Activated CD8-positive, alpha-beta memory T cell treated with anti-CD3 and anti-CD28 coated beads, Interleukin-2, amount 50 U/mL, for 24 hours (primary cell): ENCODE data around the gene MANSC4.
"Not testable (repeated sequence)": the region's sequence is repeated elsewhere in the genome, so short reads cannot be mapped to it uniquely, and the experiment has no call there.

Source experiments
- DNase-seq: peaks from one replicate; pipeline ENCODE4 v3.0.0-alpha.2; 2020; ENCODE audit errors: extremely low read depth

MANSC4 gene

DNA sequence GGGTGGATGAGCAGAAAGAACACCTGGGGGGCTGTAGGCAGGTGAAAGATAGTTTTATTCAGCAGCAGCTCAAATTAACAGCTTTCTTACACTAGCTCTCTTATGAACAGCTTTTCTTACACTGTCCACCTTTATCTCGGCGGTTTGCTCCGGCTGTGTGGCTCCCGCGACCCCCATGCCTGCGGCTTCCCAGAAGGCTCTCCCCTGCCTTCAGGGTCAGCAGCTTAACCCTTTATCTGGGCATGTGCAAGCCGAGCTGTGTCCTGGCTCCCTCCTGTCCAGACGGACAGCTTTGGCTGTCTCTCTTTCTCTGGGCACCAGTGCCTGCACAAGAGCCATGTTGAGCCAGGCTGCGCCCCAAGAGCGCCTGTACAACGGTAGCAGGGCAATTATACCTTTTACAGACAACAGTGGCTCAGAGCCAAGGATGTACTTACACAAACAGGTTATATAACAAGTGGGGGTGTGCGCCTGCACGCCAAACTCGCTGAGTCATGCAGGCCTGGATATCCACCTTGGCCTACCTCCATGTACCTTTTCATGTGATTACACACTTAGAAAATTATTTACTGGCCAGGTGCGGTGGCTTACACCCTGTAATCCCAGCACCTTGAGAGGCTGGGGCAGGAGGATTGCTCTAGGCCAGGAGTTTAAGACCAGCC lies 28.5 kb downstream of the MANSC4 start:
- DNase-seq = no peak

DNA sequence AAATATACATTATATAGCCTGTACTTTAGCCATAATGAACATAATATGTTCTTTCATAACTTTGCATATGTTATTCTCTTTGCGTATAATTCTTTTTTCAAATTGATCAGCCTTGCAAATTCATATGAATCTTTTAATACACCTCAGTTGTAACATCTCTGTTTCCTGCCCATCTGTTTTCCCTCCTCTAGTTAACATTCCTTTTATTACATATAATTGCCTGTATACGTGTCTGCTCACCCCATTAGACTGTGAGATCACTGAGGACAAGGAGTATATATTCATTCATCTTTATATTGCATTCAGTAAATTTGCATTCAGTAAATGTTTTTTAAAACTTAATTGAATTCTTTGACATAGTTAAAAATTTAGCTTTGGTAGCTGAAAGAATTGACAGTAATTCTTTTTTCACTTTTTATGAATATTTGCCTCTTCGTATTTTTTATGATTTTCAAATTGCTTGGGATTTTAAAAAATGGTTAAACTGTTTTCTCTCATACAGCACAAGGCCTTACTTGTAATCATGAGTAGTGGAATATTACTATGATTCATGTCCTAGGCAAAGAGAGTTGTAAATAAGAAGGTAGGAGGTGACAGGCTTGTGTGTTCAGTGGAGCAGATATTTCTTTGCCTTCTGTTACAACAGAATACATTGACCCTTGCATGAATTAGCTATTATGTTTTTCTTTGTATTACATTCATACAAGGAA lies 32.8 kb downstream of the MANSC4 start:
- no peak for DNase-seq

DNA sequence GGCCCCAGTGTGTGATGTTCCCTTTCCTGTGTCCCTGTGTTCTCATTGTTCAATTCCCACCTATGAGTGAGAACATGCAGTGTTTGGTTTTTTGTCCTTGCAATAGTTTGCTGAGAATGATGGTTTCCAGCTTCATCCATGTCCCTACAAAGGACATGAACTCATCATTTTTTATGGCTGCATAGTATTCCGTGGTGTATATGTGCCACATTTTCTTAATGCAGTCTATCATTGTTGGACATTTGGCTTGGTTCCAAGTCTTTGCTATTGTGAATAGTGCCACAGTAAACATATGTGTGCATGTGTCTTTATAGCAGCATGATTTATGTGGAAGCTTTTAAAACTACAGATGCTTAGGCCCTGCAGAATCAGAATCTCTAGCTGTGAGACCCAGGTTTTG lies 34.3 kb downstream of the MANSC4 start:
- DNase-seq = not testable (repeated sequence)

DNA sequence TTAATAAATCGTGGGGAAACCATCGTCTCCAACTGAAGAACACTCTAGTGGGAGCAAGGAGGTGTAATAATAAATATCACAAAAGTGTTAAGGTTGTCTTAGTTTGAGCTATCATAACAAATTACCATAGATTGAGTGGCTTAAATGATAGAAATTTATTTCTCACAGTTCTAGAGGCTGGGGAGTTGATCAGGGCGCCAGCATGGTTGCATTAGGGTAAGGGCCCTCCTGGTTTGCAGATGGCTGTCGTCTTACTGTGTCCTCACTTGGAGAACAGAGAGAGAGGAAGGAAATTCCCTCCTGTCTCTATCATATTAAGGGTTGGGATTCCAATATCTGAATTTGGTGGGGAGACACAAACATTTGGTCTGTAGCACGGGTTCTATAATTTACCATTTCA lies 36.4 kb downstream of the MANSC4 start:
- no peak for DNase-seq

DNA sequence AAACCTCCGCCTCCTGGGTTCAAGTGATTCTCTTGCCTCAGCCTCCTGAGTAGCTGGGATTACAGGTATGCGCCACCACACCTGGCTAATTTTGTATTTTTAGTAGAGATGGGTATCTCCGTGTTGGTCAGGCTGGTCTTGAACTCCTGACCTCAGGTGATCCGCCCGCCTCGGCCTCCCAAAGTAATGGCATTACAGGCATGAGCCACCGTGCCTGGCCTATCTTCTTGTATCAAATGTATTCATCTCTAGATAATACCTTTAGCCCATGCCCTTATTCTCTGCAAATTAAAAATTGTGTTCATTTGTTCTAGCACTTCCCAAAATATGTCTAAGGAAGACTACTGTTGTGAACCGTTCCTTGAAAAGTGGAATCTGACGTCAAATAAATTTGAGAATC lies 45.7 kb downstream of the MANSC4 start:
- DNase-seq = not testable (repeated sequence)

DNA sequence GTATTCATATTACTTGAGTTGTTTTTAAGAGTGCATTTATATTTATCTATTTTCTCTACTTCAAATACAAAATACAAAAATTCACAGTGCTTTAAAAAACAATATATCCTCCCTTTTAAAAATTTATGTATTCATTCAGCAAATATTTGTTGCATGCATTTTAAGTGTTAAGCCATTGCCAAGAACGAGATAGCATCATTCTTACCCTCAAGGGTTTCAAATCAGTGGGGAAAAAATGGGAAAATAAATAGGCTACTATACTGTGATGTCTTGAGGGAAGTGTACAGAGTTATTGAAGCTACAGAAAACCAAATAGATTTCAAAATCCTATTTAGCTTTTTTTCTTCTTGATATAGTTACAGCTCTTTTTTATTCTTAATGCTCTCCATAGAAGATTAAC lies 46.2 kb downstream of the MANSC4 start:
- no peak for DNase-seq

DNA sequence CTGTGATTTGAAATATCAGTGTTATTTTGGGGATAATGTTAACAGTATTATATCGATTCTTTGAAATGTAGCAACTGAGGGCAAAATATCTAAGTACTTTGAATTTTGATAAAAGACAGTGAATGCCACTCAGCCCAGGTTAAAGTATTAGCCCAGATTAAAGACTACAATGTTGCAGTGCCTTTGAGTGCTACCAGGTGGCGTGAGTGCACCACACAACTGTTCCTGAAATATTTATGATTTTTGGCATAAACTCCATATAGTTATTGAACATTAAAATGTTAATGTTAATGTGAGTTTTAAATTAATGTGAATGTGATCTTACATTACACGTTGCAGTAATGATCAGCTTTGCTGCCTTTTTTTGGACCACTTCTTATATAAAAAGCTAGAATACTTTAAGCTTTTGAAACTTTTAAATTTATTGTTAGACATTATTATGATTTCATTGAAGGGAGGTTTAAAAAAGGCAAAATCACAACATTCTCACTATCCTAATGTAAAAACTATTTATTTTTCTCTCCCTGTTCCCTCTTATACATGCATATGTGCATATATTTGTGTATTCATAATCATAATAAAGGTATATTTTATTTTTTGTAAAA lies 46.9 kb downstream of the MANSC4 start:
- no peak for DNase-seq

DNA sequence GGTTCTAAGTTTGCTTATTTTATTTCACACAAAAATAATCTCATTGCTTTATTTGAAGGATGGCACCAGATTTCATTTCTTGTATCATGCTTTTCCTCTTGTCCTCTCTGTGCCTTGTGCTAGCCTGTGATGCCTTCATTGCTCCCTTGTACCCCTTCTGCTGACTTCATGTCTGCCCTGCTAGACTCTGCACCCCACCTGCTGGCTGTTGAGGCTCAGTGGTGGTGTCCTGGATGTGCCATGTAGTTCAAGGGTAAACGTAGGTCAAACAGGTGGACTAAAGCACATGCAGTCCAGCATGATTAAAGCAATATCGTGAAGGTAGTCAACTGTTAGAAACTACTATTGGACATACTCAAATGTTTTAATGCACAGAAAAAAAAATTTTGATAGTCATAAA lies 47.8 kb downstream of the MANSC4 start:
- DNase-seq = no peak

DNA sequence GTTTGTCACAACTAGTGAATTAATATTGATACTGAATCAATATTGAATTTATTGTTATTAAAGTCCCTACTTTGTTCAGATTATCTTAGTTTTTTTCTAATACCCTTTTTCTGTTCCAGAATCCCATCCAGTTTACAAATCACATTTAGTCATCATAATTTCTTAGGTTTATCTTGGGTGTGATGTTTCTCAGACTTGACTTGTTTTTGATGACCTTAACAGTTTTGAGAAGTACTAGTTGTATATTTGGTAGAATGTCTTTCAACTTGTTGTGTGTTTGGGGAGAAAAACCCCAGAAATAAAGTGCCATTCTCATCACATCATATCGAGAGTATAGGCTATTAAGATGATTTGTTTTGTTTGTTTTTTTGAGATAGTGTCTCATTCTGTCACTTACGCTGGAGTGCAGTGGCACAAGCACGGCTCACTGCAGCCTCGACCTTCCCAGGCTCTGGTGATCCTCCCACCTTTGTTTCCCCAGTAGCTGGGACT lies 49.9 kb downstream of the MANSC4 start:
- DNase-seq = no peak

DNA sequence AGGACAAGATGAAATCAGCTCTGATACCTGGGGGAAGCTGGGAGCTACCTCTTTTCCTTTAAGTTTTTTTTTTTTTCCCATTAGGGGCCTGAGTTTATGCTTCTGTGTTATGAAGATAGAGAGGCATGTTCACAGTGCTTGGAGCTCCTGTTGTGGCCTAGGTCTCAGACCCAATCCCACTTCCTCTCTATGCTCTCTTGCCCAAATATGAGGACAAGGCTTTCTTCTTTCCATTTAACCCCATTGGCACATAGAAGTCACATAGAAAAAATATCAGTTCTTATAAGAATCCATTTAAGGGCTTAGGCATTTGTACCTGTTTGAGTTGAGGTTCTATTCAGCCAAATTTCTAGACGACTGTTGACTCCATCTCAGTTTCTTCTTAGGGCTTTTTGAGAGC lies 56.8 kb downstream of the MANSC4 start:
- DNase-seq = no peak
